GM21423 (cell line): Measurements from ENCODE around the gene MEIS2.

ENCODE experiments used
- ATAC-seq: cut with Tn5 transposase; IDR thresholded peaks from one replicate; pipeline ENCODE4 v1.9.1; 2021; ENCODE audit warnings: mild to moderate bottlenecking, moderate library complexity; ENCODE audit not compliant: unreplicated experiment

MEIS2 gene

GRCh38 chr15:37077623-37078351 lies 22.6 kb downstream of the MEIS2 start:
- no peak for ATAC-seq

DNA sequence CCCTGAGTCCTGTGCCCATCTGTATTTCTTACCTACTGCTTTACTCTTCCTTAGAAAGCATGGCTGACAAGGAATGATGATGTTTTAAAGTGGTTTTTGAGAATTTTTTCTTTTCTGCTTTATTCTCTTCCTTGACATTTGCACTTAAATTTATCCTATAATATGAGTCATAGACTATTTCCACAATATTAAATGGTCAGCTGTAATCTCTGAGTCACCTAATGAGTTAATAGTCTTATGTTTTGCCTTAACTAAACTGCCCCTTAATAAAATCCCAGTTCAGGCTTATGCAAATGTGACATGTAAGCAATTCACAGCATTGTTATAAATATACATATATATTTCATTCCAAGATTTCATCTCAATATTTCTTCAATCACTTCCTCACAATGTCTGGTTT lies 23.8 kb downstream of the MEIS2 start:
- no peak for ATAC-seq

- no peak for ATAC-seq
Measured at GRCh38 chr15:37075777-37076176, 24.6 kb downstream of the MEIS2 start.

DNA sequence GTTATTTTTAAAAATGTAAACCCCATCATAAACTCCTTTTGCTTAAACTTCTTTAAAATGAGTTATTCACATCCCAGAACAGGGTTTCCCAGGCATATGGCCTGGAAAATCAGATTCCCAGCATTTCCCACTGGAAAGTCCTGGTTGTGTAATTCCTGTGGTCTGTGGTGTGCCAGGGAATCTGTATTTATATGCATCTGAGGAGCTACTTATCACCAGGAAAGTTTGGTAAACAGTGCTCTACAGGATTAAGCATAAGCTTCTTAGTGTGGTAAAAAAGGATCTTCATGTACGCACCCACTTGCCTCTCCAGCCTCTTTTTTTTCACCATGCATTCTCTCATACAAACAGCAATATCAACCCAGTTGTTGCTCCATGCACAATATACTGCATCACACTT lies 28.2 kb downstream of the MEIS2 start:
- no peak for ATAC-seq

GRCh38 chr15:37071134-37071533 lies 29.2 kb downstream of the MEIS2 start:
- ATAC-seq = no peak

- no peak for ATAC-seq
Measured at GRCh38 chr15:37070686-37071085, 29.7 kb downstream of the MEIS2 start.

GRCh38 chr15:37061996-37062395 lies 38.4 kb downstream of the MEIS2 start:
- no peak for ATAC-seq

DNA sequence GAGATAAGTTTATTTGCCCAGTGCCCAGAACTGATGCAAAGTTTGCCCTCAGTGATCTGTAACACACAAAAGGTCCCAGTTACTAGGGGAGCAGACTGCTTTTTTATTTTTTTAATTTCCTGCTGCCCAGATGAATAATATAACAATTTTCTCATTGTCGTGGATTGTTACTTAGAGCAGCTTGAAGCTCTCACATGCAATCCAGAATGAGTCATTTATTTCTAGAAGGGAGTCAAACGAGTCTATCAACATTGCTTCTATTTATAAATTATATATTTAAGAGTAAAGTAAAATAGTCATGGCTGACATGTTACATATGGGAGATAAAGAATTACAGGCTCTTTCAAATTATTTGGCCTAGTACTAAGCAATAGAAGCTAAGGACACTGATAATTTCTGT lies 41.3 kb downstream of the MEIS2 start:
- no peak for ATAC-seq

DNA sequence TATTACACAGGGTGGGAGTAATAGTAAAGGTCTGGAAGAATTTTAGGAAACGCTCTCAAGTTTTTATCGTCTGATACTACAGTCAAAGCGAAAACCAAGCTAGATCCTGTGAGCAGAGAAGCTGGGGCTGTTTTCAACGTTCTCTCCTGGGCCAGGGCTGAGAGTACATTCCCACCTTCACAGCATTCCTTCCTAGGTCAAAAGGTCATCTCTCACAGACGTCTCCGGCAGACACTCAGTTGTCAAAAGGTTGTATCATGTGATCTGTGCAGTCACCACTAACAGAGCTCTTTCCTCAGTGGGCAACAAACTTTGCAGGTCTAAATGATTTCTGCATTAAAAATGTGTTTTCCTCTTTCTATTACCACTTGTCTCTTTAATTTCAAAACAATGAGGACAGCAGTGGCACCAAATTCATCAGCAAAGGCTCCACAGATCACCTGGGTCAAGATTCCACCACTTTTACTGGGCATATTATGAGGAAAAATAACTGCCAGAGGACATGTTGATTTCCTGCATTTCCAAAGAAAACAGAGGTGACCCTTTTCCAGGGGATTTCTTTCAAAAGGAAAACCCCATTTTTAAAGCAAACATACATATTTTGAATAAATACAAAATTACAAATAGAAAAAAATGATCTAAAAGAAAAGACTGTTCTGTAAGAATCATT lies 41.9 kb downstream of the MEIS2 start:
- ATAC-seq = no peak

- no peak for ATAC-seq
Measured at GRCh38 chr15:37057831-37058230, 42.5 kb downstream of the MEIS2 start.

DNA sequence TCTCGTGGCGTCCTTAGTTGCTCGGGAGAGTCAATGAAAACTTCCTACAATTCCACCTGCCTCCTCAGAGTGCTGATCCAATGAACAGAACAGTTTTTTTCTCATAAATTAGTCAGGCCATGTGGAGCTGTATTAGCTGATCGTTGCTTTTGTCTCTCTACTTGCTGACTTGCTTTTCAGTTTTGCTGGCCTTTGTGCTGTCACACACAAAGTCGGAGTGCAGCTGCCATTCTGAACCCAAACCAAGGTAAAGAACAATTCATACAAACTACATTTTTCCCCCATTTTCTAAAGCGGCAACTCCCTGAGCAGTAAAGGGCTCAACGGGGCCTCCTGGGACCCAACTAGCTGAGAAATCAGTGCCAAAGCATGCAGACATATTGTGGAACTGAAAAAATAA lies 43.1 kb downstream of the MEIS2 start:
- no peak for ATAC-seq

- ATAC-seq = no peak
Measured at GRCh38 chr15:37056177-37057121, 43.9 kb downstream of the MEIS2 start.

- ATAC-seq = no peak
Measured at GRCh38 chr15:37055481-37055880, 44.9 kb downstream of the MEIS2 start.

GRCh38 chr15:37054336-37054735 lies 46.0 kb downstream of the MEIS2 start:
- ATAC-seq = no peak

GRCh38 chr15:37053166-37053565 lies 47.2 kb downstream of the MEIS2 start:
- ATAC-seq = no peak

DNA sequence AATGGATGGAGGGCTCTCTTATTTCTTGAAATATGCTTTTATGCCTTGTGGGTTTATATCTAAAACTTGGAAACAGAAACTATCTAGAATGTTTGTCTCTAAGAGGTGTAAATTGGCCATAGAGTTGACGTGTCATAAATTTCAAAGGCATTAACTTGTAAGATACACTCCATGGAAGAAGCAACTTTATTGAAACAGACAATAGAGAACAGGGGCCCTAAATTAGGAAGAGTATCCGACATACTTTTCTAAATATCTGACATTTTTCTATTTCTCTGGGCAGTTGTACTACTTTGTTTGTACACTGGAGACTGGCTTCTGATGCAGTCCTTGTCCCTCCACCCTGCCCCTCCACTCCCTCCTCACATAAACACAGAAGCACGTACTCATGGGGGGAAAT lies 50.0 kb downstream of the MEIS2 start:
- ATAC-seq = no peak

GRCh38 chr15:37046876-37047614 lies 53.3 kb downstream of the MEIS2 start:
- ATAC-seq = no peak

DNA sequence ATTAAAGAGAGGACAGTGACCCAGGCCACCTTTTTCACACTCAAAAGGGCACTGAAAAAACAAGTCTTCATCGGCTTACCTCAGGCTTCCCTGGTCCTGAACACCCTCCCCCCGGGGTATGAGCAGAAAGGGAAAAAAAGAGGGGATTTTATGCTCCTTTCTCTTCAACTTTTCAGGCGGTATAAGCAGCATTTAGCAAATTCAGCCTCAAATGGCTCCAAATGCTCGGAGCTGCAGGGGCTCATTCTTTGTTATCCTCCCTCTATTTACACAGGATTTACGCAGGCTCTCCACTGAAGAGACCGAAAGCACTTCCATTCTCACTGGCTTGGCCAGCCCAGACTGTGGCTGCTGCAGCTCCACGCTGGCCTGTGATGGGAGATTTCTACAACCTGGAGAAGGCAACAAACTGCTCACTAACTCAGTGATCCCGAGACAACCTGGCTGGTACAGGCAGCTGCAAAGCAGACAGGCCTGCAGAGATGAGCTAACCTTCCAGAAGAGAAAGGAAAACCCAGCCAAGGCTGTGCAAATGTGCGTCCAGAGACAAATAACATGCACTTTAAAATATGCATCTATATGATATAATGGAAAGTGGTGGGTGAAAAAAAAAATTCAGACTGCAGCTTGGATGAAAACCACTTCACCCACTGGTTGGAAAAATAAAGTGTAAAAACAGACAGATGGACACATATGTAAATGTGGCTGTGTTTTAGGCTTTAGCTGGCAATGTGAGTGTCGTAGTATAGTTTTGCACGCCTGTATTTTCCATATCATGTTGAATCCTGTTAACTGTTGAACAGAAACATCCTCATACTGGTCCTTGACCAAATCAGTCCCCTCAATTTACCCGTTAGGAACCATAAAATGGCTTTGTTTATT lies 54.2 kb downstream of the MEIS2 start:
- no peak for ATAC-seq

DNA sequence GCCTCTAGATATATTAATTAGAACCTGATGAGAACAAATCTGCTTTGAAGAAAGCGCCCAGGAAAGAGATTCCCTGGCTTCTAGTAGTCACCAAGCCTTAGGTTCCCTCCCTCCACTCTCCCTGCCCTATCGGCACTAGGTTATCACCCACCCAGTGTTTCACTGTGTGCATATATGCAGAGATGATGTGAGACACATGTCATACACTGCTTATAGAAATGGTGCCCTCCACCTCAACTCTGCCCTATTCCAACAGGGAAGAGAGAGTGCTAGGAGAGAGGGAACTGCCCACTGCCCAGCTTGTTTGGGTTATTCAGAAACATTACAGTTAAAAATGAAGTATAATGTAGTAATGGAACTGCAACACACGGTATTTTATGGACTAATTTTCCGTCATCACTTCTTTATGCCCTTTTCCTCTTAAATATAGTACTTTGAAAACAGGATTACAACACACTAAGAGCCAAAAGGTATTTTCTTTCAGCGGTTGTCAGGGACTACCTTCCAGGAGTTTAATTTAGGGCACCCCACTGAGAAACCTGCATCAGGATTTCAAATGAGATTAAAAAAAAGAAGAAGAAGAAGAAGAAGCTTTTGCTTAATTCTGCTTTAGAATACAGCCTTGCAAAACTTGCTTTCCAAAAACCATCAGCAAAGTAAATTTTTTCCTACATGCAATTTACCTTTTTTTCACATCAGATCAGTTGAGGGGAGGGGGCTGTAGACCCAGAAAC lies 55.3 kb downstream of the MEIS2 start:
- ATAC-seq = no peak
